Keratinocyte (primary cell): ENCODE measurements around the gene SEC61A1. TPM values are rescaled to one million over a fixed set of nuclear protein-coding genes. Genes with fewer than 3 reads are reported as not detected.

Experiments
- DNase-seq: peaks from one replicate; pipeline ENCODE4 v3.0.0-alpha.2; 2011; ENCODE audit warnings: low read depth, missing footprints, low spot score
- FAIRE-seq: peaks from 2 replicates; lab custom pipeline; 2011; peaks lifted over from hg19 to GRCh38; lab: Jason Lieb, UNC
- H2AFZ ChIP-seq: 2 replicates; pipeline ENCODE4 v1.6.0; 2012; ENCODE audit warnings: low read length, control low read depth, inconsistent platforms; ENCODE audit not compliant: control insufficient read depth
- H3K27ac ChIP-seq: 2 replicates; pipeline ENCODE4 v1.5.1; 2011; ENCODE audit warnings: low read length; ENCODE audit not compliant: control insufficient read depth, insufficient read depth
- H3K27me3 ChIP-seq: 3 replicates; pipeline ENCODE4 v1.6.0; 2011; ENCODE audit warnings: low read length; ENCODE audit not compliant: control insufficient read depth, insufficient read depth; ENCODE audit errors: extremely low read depth
- H3K36me3 ChIP-seq, 2 experiments: 2 replicates in 1 of 2; 3 replicates in 1 of 2; pipeline ENCODE4 v1.5.1; 2011; ENCODE audit warnings: low read length in 2 of 2, mild to moderate bottlenecking in 1 of 2; ENCODE audit not compliant: control insufficient read depth in 2 of 2, insufficient read depth in 2 of 2; ENCODE audit errors: extremely low read depth in 1 of 2
- H3K4me1 ChIP-seq: 3 replicates; pipeline ENCODE4 v1.5.1; 2011; ENCODE audit warnings: low read length; ENCODE audit not compliant: control insufficient read depth, insufficient read depth; ENCODE audit errors: extremely low read depth
- H3K4me2 ChIP-seq: 3 replicates; pipeline ENCODE4 v1.6.0; 2011; ENCODE audit warnings: low read depth, low read length; ENCODE audit not compliant: control insufficient read depth, insufficient read depth; ENCODE audit errors: extremely low read depth
- H3K4me3 ChIP-seq, 3 experiments: fragments of 200-600 bp in 1 of 3; sonication (generic) in 1 of 3; 2 replicates in 2 of 3; 3 replicates in 1 of 3; pipeline ENCODE4 v1.5.1; 2011 to 2016; ENCODE audit warnings: low read length in 3 of 3, mild to moderate bottlenecking in 3 of 3, control low read depth in 2 of 3, inconsistent platforms in 1 of 3, low read depth in 1 of 3, mixed read lengths in 1 of 3, mixed run types in 1 of 3, moderate library complexity in 1 of 3; ENCODE audit not compliant: control insufficient read depth in 2 of 3, insufficient read depth in 2 of 3; ENCODE audit errors: extremely low read depth in 1 of 3
- H3K79me2 ChIP-seq: 2 replicates; pipeline ENCODE4 v1.6.0; 2012; ENCODE audit warnings: low read length; ENCODE audit not compliant: control insufficient read depth, insufficient read depth
- H3K9ac ChIP-seq: 3 replicates; pipeline ENCODE4 v1.6.0; 2011; ENCODE audit warnings: low read length; ENCODE audit not compliant: control insufficient read depth, insufficient read depth; ENCODE audit errors: extremely low read depth
- H3K9me1 ChIP-seq: 3 replicates; pipeline ENCODE4 v1.6.0; 2011; ENCODE audit warnings: low read length; ENCODE audit not compliant: control insufficient read depth, insufficient read depth; ENCODE audit errors: extremely low read depth
- H3K9me3 ChIP-seq: 2 replicates; pipeline ENCODE4 v1.5.1; 2012; ENCODE audit warnings: low read depth, low read length; ENCODE audit not compliant: control insufficient read depth
- H4K20me1 ChIP-seq: 3 replicates; pipeline ENCODE4 v1.6.0; 2011; ENCODE audit warnings: low read length; ENCODE audit not compliant: control insufficient read depth, insufficient read depth; ENCODE audit errors: extremely low read depth
- CTCF ChIP-seq, 3 experiments: IDR thresholded peaks in 1 of 3; conservative IDR thresholded peaks in 1 of 3; optimal IDR thresholded peaks in 1 of 3; 2 replicates in 2 of 3; 3 replicates in 1 of 3; pipeline versions ENCODE3 to v1.5.1; 2011; ENCODE audit warnings: low read length in 3 of 3, mild to moderate bottlenecking in 3 of 3, moderate library complexity in 2 of 3, control low read depth in 1 of 3, inconsistent platforms in 1 of 3; ENCODE audit not compliant: insufficient read depth in 2 of 3; ENCODE audit errors: extremely low read depth in 1 of 3
- EZH2 ChIP-seq: IDR thresholded peaks from one replicate; pipeline ENCODE4 v1.6.1; 2012; ENCODE audit warnings: inconsistent platforms, mild to moderate bottlenecking, low read length, moderate library complexity
- dilution Hi-C: fragments of 300-500 bp; cut with MboI; formaldehyde crosslinking; loops from one replicate; pipeline ENCODE4 v1.7.0; 2020; ENCODE audit warnings: low sequenced_read_pairs; ENCODE audit not compliant: extremely low pct_ligation_motif_present
- polyA minus RNA-seq, 3 experiments: library from RNA; depleted of rRNA, polyadenylated mRNA; stranded (reverse); fragments of >200 nt; gene quantifications; 1 replicate in 1 of 3; 2 replicates in 1 of 3; 3 replicates in 1 of 3; pipeline ENCODE4 v1.2.3, GENCODE V29; 2011
- polyA plus RNA-seq, 5 experiments: library from polyadenylated mRNA; depleted of rRNA in 3 of 5; stranded (reverse) in 3 of 5; stranded (forward) in 1 of 5; unstranded in 1 of 5; fragments of >200 nt; gene quantifications; 1 replicate in 1 of 5; 2 replicates in 3 of 5; 3 replicates in 1 of 5; pipeline versions ENCODE4 v1.2.1 to v1.2.3, GENCODE V29; 2011 to 2012; ENCODE audit warnings: missing spikeins in 2 of 5, low read depth in 1 of 5, low replicate concordance in 1 of 5

SEC61A1 gene
- polyA plus RNA-seq: 247 to 306 TPM (median 290 TPM) in 3 replicates
- polyA plus RNA-seq (2011; ENCODE audit: low read depth): 31.5 TPM
- polyA plus RNA-seq (2011; cell fraction: cytosol; rRNA removed): 91.5 and 132 TPM in 2 replicates
- polyA plus RNA-seq (2011; cell fraction: nucleus; rRNA removed): 310 and 327 TPM in 2 replicates
- 94.0 and 216 TPM in 2 replicates for polyA plus RNA-seq (2012; ENCODE audit: low replicate concordance)
- polyA minus RNA-seq: 406 to 512 TPM (median 474 TPM) in 3 replicates
- 191 TPM for polyA minus RNA-seq (2011; cell fraction: cytosol; rRNA and poly(A)+ RNA removed)
- 403 and 499 TPM in 2 replicates for polyA minus RNA-seq (2011; cell fraction: nucleus; rRNA and poly(A)+ RNA removed)

DNA sequence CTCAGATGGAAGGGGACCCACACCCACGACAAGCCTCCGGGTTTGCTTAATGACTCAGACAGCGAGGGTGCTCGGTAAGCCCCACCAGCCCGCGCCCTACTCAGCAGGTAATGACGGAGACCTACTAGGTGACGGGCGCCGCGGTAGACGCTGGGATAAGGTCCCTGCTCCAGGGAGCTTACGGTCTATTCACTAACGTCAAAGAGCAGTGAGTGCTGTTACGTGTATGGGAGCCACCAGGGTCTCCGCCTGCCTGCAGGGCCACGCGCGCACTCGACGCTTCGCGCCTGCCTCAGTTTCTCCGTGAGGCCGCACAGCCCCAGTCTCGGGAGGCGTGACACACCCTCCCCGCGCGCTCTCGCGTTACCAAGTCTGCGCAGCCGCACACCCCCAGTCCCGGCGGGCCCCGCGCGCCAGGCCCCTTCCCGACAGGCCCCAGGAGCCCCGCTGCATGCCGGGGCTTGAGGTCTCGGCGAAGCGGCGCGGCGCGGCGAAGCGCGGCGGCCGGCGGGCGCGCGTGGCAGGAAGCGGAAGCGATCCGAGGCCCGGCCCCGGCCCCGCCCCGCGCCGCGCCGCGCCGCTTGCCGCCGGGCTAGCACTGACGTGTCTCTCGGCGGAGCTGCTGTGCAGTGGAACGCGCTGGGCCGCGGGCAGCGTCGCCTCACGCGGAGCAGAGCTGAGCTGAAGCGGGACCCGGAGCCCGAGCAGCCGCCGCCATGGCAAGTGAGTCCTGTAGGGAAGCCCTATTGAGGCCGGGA is at the start of gene SEC61A1:
TSS of gene SEC61A1 (plus strand) at position 601 of the 758 bp plus-strand sequence. CDS start at position 717, 116 bp downstream.
- H3K9ac ChIP-seq: peak within 1 kb of the TSS; percentile 99
- no peaks in the 10 kb centered on the region for H3K27me3 ChIP-seq
- H3K4me1 ChIP-seq: peaks cover 29% of the 10 kb centered on the region
- H2AFZ ChIP-seq: peak within 1 kb of the TSS; percentile 94
- no peaks in the 10 kb centered on the region for H3K9me3 ChIP-seq
- no peak for DNase-seq
- peak within 1 kb of the TSS; percentile 95 for H3K4me2 ChIP-seq
- H3K79me2 ChIP-seq: peaks cover 54% of the 10 kb centered on the region
- peak within 1 kb of the TSS; percentile 82 to 98 (median 97) for H3K4me3 ChIP-seq
- H3K9me1 ChIP-seq: no peaks in the 10 kb centered on the region
- H3K36me3 ChIP-seq: peaks cover 13 to 33% of the 10 kb centered on the region in 2 experiments
- H4K20me1 ChIP-seq: peaks cover 8% of the 10 kb centered on the region
- TF ChIP-seq EZH2 (no peak), CTCF (optimal IDR thresholded peaks at IDR 0.05 in 1 of 3, IDR thresholded peaks at IDR 0.05 in 1 of 3, conservative IDR thresholded peaks at IDR 0.05 in 1 of 3; ENCODE audit: extremely low read depth in 1 of 3, insufficient read depth in 2 of 3, low read length in 3 of 3) (no peak)
- FAIRE-seq: no peak
- H3K27ac ChIP-seq: peak within 1 kb of the TSS; percentile 97
- dilution Hi-C loops: no loop called here

DNA sequence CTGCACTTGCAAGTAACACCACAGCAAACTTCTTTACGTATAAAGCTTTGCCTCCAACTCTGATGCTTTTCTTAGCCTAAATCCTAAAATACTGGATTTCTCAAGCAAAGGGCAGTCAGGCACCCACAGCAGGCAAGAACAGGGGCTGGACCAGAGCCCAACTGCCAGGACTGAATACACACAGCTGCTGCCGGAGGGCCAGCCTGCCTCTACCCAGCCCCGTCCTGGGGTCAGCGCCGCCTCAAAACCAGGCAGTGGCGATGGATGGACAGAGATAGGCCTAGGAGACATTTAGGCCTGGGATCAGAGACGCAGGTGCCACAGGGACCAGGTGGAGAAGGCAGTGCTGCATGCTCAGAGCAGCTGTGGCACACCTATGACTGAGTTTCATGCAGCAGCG is 47.6 kb upstream of the SEC61A1 start:
- H3K9ac ChIP-seq: no peak overlapping the region
- H3K4me1 ChIP-seq: peaks cover 5% of the 10 kb centered on the region
- no peaks in the 10 kb centered on the region for H4K20me1 ChIP-seq
- no peaks in the 10 kb centered on the region for H3K36me3 ChIP-seq
- TF ChIP-seq EZH2 (no peak), CTCF (optimal IDR thresholded peaks at IDR 0.05 in 1 of 3, IDR thresholded peaks at IDR 0.05 in 1 of 3, conservative IDR thresholded peaks at IDR 0.05 in 1 of 3; ENCODE audit: extremely low read depth in 1 of 3, insufficient read depth in 2 of 3, low read length in 3 of 3) (no peak)
- no peaks in the 10 kb centered on the region for H3K9me3 ChIP-seq
- no peaks in the 10 kb centered on the region for H3K79me2 ChIP-seq
- FAIRE-seq: no peak
- no peaks in the 10 kb centered on the region for H3K9me1 ChIP-seq
- H3K4me2 ChIP-seq: no peak overlapping the region
- no peak overlapping the region for H2AFZ ChIP-seq
- no peak overlapping the region for H3K27ac ChIP-seq
- DNase-seq: no peak
- H3K4me3 ChIP-seq: no peak overlapping the region
- dilution Hi-C loops: no loop called here
- H3K27me3 ChIP-seq: no peaks in the 10 kb centered on the region
